Measurements from ENCODE around the gene STMN3. TPM values are rescaled to one million over a fixed set of nuclear protein-coding genes. Genes with fewer than 3 reads are reported as not detected.

Gene STMN3
- total RNA-seq, 1 donor from 2014 or later, result 4.6 TPM

- no peak for DNase-seq
- Histone ChIP-seq H3K9me3 (replicated peaks) (no peaks in the 10 kb centered on the region), H3K27ac (replicated peaks) (peak overlapping the region; percentile 90), H3K36me3 (peaks cover 22% of the 10 kb centered on the region), H3K27me3 (ENCODE audit: low read depth) (no peaks in the 10 kb centered on the region), H3K4me3 (no peak overlapping the region), H3K4me1 (peaks cover 49% of the 10 kb centered on the region)
- TF ChIP-seq, protein P1, sequence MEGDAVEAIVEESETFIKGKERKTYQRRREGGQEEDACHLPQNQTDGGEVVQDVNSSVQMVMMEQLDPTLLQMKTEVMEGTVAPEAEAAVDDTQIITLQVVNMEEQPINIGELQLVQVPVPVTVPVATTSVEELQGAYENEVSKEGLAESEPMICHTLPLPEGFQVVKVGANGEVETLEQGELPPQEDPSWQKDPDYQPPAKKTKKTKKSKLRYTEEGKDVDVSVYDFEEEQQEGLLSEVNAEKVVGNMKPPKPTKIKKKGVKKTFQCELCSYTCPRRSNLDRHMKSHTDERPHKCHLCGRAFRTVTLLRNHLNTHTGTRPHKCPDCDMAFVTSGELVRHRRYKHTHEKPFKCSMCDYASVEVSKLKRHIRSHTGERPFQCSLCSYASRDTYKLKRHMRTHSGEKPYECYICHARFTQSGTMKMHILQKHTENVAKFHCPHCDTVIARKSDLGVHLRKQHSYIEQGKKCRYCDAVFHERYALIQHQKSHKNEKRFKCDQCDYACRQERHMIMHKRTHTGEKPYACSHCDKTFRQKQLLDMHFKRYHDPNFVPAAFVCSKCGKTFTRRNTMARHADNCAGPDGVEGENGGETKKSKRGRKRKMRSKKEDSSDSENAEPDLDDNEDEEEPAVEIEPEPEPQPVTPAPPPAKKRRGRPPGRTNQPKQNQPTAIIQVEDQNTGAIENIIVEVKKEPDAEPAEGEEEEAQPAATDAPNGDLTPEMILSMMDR (IDR thresholded peaks at IDR 0.05; ENCODE audit: borderline replicate concordance), result no peak
- intact Hi-C loops (cut with micrococcal nuclease), result no loop called here
These were observed 28.5 kb upstream of the STMN3 start for GRCh38 chr20:63681609-63682142.

- peaks cover 42% of the 10 kb centered on the region for H3K4me1 ChIP-seq
- no peak for DNase-seq
- TF ChIP-seq, protein P1 (IDR thresholded peaks at IDR 0.05; ENCODE audit: borderline replicate concordance), result no peak
- no peaks in the 10 kb centered on the region for H3K9me3 ChIP-seq (replicated peaks)
- H3K36me3 ChIP-seq, result peaks cover 27% of the 10 kb centered on the region
- intact Hi-C loops (cut with micrococcal nuclease), result no loop called here
- H3K27ac ChIP-seq (replicated peaks), result peak overlapping the region; percentile 90
- no peaks in the 10 kb centered on the region for H3K27me3 ChIP-seq (ENCODE audit: low read depth)
- H3K4me3 ChIP-seq, result no peak overlapping the region
These were observed 27.8 kb upstream of the STMN3 start for GRCh38 chr20:63680857-63681608.

DNA sequence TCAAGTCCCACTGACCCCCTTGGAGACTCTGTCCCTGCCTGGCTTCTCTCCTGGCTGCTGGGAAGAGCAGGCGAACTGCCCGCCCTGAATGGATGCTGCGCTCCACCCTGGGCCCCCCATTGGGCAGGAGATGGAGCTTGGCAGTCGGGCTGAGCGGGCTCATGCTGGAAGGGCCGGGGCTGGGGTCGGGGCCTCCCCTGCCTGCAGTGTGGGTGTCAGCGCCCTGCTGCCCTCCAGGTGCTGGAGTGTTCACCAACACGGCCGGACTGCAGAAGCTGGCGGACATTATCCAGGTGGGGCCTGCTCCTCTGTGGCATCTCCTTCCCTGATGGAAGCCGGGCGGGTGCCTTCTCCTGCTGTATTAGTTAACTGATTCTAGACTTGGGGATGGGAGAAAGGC lies 27.2 kb upstream of the STMN3 start:
- TF ChIP-seq, protein P1 (IDR thresholded peaks at IDR 0.05; ENCODE audit: borderline replicate concordance), result no peak
- H3K4me3 ChIP-seq, result no peak overlapping the region
- H3K36me3 ChIP-seq, result peaks cover 33% of the 10 kb centered on the region
- intact Hi-C loops (cut with micrococcal nuclease), result no loop called here
- H3K27ac ChIP-seq (replicated peaks), result no peak overlapping the region
- H3K27me3 ChIP-seq (ENCODE audit: low read depth), result no peaks in the 10 kb centered on the region
- H3K4me1 ChIP-seq, result peaks cover 36% of the 10 kb centered on the region
- no peaks in the 10 kb centered on the region for H3K9me3 ChIP-seq (replicated peaks)
- no peak for DNase-seq

DNA sequence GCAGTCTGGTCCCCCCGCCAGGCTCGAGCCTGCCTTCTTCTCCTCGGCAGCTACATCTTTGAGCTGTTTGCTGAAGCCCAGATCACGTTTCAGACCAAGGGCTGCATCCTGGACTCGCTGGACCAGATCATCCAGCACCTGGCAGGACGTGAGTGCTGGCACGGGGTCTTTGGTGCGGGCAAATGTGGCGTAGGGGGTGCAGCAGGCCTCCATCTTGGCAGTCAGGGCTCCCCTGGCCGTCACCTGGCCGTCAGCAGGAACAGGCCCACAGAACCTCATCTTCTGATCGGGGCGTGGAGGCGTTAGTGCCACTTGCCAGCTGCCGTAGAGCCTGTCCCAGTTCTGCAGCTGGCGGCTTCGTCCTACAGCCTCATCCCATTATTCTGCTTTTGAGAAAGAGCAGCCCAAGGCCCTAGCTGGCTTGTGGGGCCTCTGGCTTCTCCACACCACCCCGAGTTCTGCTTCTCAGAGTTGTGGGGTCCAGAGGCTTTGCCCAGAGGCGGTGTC lies 26.6 kb upstream of the STMN3 start:
- no peak for DNase-seq
- Histone ChIP-seq H3K27me3 (ENCODE audit: low read depth) (no peaks in the 10 kb centered on the region), H3K36me3 (peaks cover 39% of the 10 kb centered on the region), H3K4me3 (no peak overlapping the region), H3K4me1 (peaks cover 31% of the 10 kb centered on the region), H3K27ac (replicated peaks) (no peak overlapping the region), H3K9me3 (replicated peaks) (no peaks in the 10 kb centered on the region)
- intact Hi-C loops (cut with micrococcal nuclease), result no loop called here
- TF ChIP-seq, protein P1 (IDR thresholded peaks at IDR 0.05; ENCODE audit: borderline replicate concordance), result no peak

- TF ChIP-seq, protein P1 (IDR thresholded peaks at IDR 0.05; ENCODE audit: borderline replicate concordance), result no peak
- H3K27ac ChIP-seq (replicated peaks), result no peak overlapping the region
- no peaks in the 10 kb centered on the region for H3K27me3 ChIP-seq (ENCODE audit: low read depth)
- no peak for DNase-seq
- peaks cover 27% of the 10 kb centered on the region for H3K4me1 ChIP-seq
- H3K4me3 ChIP-seq, result no peak overlapping the region
- intact Hi-C loops (cut with micrococcal nuclease), result no loop called here
- H3K9me3 ChIP-seq (replicated peaks), result no peaks in the 10 kb centered on the region
- H3K36me3 ChIP-seq, result peaks cover 49% of the 10 kb centered on the region
These were observed 25.6 kb upstream of the STMN3 start for GRCh38 chr20:63678667-63679465.

Data from left ventricle myocardium inferior (tissue), 1 donor.